Stromal cell of bone marrow (primary cell): ENCODE data around the gene HOTAIR.

Source experiments
- DNase-seq: peaks from one replicate; pipeline ENCODE4 v3.0.0-alpha.2; 2012; ENCODE audit warnings: low read depth

HOTAIR gene

DNA sequence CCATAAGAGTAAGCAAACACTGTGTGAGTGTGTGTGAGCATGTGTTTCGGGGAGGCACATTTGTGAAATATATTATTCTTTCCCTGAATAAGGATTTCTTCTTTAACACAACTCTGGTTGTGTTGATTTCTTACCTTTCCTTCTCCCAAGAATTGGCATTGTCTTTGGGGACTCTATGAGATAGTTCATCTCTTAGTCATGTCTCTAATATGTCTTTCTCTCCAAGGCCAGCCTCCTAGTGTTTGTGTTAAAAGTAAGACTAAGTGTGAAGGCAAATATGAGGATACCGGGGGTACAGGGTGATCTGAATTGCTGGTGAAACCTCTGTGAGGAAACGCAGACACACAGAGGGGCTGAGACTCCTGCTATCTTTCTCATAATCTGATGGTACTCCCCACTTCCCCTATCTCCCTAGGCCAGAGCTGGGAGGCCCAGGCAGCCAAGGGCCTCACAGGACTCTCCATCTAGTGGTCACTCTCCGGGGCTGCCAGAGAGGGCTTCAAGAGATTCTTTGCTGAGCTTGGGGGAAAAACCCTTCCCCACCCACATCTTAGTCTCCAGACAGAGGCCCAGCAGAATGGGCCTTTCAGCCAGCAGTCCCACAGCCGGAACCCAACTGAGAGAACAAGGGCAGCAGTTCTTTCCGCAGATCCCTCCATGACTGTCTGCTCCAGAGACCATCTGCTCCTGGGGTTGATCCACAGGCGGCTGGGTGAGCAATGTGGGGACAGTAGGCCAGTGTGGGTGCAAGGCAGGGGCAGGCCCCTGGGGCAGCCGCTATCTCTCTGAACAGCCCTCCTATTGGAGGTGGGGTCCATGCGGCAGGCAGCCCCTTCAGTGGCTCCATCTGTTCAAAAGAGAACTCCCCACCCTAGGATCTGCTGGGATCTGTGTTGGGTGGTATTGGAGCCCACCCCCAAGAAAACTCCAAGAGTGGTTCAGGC, 25.8 kb downstream of the HOTAIR start:
- no peak for DNase-seq

DNA sequence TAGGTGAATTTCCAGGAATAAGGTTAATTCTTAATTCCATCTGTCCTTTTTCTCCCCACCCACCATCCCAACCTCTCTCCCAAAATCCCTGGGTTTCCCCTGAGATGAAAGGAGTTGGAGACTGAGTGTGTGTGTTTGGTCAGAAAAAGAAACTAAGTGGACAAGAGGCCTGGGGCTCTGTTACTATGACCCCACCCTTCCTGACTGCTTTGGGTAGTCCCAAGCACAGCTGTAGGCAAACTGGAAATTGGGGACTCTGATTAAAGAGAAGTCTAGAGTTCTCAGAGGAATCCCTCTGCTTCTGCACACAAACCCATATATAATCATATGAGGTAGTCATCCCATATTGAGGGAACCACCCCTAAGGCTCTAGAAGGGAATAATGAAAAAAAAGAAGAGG, 27.0 kb downstream of the HOTAIR start:
- DNase-seq: no peak

DNA sequence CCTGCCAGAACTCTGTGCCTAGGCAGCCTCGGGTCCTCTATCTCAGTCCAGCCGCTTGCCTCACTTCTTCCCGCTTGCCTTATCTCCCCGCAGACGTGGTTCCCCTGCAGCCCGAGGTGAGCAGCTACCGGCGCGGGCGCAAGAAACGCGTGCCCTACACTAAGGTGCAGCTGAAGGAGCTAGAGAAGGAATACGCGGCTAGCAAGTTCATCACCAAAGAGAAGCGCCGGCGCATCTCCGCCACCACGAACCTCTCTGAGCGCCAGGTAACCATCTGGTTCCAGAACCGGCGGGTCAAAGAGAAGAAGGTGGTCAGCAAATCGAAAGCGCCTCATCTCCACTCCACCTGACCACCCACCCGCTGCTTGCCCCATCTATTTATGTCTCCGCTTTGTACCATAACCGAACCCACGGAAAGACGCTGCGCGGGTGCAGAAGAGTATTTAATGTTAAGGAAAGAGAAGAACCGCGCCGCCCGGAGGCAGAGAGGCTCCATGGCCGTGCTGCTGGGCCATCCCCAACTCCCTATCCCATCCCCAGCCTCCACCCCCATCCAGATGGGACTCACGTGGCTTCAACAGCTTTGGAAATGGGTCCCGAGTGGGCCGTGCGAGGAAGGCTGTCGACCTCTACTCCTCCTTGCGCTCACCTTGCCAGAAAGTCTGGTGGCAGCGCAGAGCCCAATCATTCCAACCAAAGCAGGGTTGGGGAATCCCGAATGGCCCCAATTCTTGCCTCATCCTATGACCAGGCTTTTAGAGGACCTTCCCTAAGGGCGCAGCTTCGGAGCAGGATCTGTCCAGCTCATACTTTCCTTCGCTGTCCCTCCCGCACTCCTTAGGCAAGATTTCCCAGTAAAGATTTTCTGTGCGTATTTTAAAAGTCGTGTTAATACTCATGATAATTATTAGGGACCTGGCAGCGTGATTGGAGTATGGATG, 29.6 kb downstream of the HOTAIR start:
- DNase-seq: no peak

DNA sequence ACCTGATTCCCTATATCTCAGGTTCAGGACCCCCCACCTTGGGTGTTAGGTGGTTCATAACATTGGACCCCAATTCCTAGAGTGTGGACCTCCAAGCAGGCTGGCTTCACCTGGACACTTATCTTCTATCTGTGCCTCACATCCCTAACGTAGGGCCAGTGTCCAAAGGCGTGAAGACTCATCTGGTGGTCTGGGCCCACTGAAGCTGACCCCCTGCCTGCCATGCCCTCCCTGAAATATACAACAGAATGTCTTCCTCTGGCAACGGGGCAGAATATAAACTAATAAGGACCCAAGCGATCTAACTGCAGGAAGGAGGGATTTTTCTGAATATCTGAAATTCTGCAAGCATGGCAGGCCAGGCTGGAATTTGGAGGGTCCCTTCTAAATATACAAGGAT, 30.5 kb downstream of the HOTAIR start:
- DNase-seq: no peak

DNA sequence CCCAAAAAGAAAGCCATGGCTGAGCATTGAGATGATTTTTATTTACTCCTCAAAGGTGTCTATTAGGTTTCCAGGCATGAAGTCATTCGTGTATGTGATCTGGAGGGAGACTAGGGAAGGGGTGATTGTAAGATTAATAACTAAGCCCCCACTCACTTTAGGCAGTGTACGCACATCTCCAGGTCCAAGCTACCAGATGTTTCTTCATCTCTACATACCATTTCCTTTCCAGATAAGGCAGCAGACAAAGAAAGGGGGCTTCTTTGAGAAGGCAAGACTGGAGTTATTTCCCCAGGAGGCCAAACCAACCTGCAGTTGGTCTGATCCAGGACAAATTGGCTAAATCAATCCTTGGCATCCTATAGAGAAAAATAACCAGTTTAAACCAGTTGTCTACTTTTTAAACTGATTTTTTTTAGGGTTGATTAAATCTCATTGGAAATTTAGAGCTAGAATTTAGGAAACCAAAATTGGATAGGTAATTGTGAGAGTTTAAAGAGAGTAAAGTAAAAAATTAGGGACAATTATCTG, 32.2 kb downstream of the HOTAIR start:
- no peak for DNase-seq

DNA sequence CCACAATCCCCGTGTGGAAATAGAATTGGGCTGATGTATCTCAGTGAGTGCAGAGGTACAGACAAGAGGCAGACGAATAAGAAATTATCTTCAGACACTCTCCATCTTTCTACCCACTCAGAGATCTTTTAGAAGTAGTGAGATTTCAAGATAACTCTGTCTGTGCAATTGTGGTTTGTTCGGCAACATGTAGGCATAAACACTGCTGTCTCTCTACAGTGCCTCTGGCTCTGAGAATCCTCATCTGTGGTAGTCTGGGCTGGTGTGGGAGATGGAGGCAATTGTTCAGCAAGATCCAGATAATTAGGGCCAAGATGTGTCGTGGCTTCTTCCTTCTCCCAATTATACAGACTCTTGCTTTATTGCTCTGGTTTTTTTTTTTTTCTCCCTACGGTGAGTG, 33.0 kb downstream of the HOTAIR start:
- no peak for DNase-seq

DNA sequence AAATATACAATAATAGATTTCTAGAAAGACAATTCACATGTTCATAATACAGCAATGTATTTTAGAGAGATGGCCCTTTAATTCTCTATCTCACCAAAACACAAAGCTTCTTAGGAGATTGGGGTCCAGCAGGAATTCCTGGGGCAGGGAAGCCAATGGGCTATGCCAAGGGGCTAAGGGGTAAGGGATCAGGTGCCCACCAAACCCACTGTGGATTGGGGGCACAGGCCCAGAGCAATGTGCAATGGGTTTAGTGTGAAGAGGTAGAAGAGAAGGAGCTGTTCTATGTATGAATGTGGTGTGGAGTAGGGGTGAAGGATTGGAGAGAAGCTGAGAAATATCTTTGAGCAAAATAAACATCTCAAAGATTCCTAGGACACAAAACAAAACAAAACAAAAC, 33.6 kb downstream of the HOTAIR start:
- no peak for DNase-seq

DNA sequence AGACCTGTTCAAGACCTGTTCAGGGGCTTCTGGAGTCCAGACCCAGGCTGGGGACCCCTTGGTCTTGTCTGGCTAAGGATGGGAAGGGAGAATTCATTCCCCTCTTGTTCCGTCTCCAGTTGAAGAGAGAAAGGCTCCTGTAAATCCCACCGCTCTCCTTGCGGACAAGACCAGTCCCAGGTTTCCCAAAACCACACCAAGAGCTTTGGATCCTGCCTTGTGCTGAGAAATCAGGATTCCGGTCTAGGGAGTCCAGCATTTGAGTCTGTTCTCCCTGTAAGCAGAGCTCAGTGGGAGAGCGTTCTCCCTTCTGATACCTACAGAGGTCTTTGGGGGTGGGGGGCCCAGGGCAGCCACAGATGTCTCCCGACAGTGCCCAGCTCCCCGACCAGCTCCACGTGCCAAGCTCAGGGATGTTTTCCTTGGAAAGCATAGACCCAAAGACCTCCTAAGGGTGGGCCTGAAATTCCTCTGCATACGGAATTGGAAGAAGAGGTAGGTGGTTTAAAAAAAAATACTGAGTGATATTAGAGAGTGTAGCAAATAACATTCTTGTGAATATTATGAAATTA, 34.2 kb downstream of the HOTAIR start:
- no peak for DNase-seq

DNA sequence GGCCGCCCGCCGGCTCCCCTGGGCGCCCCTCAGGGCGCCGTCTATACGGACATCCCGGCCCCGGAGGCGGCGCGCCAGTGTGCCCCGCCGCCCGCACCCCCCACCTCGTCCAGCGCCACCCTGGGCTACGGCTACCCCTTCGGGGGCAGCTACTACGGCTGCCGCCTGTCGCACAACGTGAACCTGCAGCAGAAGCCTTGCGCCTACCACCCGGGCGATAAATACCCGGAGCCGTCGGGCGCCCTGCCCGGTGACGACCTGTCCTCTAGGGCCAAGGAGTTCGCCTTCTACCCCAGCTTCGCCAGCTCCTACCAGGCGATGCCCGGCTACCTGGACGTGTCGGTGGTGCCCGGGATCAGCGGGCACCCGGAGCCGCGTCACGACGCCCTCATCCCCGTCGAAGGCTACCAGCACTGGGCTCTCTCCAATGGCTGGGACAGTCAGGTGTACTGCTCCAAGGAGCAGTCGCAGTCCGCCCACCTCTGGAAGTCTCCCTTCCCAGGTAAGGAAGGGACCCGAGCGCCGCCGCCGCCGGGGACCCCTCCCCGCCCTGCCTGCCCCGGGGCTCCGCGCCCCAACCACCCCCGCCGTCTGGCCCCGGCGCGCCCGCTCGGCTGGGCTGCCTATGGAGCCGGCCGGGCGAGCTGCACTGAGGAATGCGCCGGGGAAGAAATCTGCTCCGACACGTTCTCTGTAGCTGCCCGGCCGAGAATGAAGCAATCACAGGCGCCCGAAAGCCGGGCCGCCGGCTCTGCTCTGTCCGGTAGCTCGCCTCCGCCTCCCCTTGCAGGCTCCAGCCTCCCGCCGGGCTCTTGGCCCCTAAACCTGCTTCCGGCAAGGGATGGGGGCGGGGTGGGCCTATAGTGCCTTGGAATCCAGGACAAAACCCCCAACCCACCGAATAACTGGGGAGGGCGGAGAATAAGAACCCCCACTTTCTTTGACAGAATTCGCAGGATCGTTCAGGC, 35.3 kb downstream of the HOTAIR start:
- peak; percentile 9 for DNase-seq

DNA sequence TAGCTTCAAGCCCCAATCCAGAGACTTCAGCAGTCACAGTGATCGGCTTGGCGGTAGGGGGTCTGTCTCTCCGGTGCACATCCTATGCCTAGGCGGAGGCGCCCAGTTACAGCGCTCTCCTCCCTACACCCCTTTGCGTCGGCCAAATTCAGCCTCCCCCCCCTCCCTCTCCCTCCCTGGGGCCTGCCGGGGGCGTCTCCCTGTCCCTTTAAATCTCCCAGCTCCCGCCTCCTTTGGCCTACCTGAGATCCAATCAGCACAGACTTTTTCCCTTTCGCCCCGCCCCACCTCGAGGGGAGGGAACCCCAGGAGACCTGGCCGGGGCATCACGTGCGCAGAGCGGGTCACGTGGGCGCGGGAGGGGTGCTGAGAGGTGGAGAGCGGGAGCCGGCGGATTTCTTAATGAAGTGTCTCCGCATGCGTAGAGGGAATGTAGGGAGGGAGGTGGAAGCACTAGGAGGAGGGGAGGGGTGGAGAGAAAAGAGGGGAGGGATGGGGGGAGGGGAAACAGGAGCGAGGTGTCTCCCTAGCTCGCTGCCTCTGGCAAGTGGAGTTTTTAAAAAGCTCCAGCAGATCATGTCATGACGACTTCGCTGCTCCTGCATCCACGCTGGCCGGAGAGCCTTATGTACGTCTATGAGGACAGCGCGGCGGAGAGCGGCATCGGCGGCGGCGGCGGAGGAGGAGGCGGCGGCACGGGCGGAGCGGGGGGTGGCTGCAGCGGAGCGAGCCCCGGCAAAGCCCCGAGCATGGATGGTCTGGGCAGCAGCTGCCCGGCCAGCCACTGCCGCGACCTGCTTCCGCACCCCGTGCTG, 36.2 kb downstream of the HOTAIR start, which contains the start of gene HOXC13:
TSS of gene HOXC13 (plus strand) at position 506 of the 815 bp plus-strand sequence. CDS start at position 582, 76 bp downstream.
- DNase-seq: peak; percentile 71

DNA sequence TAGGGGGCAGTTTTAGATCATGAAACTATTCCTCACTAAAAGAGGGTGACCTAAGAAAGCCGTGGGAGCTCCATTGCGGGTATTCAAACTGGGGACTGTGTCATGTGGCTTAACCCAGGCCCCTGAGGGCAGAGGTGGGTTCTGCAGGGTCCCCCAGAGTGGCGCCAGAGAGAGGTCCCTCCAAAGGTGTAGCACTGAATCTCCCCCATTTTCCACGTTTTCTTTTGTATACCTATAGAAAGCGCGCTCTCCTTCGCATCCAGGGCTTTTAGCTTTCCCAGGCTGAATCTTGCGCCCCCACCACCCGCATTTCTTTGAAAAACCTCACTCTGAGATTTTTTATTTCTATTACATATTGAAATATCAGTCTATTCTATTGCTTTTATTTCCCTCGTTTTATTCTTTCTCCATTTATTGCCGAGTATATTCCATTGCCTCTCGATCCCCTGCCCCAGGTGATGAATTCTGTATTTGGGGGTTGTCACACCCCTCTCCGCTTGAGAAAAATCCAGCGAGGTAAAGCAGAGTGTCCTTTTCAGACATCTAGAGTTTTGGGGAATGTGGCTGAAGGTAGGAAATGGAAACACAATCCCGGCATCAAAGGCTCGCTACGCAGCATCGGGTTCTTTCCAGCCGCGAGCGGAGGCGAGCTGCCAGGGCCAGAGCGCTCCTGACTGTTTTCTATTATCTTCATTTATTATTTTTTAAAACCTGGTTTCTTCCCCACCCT, 37.0 kb downstream of the HOTAIR start:
- no peak for DNase-seq

DNA sequence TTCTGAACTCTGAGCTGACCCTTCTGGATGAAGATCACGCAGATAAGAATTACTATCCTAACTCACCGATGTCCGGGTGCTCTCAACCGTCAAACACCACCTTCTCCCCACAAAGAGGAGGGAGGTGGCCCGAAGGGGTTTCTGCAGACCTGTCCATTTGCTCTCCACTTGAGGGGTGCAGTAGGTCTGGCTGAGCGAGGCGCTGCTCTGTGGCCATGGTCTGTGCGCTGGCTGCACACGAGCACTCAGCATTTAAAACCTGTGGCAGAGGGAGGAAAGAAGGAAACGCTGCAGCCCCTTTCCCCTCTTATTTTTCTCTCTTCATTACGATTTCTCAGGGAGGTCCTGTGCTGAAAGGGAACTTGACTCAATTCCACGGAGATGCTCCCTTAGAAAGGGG, 37.7 kb downstream of the HOTAIR start:
- DNase-seq: no peak

DNA sequence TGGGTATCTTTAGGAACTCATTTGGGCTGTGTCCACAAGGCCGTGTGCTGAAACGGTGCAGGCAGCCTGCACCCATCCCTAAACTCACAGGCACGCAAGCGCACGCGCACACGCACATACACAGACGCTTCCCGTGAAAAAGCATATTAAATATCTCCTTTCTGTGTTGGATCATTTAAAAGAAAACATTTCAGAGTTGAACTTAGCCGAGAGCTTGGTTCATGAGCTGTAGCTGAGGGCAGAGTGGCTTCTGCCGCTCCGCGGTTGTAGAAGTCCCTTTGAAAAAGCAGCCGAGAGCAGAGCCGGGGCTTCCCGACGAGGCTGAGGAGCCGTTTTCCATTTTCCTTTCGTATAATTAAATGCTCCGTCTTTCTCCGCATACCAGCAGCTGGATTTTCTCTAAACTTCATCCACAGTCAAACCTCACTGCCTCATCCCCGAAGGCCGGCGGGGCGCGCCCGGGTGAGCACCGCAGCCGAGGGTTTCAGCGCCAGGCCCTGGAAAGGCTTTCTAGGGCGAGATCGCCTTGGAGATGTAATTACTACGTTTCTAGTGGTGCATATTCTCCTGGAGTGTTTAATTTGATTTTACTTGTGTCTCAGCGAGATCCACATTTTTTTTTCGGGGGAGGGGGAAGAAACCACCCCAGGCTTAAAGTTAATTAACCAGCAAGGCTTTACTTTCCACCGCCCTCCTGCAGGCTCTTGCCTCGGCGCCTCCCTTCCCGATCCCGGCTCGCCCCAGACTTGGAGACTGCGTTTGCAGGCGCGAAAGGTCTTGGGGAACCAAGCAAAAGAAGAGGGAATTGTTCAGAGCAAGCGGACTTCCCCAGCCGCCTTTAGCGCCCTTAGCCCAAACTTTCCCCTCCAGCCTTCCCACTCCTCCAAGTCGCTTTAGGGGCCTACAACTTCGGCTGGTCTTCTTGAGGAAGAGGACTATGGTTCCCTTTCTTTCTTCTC, 39.1 kb downstream of the HOTAIR start:
- DNase-seq: no peak

DNA sequence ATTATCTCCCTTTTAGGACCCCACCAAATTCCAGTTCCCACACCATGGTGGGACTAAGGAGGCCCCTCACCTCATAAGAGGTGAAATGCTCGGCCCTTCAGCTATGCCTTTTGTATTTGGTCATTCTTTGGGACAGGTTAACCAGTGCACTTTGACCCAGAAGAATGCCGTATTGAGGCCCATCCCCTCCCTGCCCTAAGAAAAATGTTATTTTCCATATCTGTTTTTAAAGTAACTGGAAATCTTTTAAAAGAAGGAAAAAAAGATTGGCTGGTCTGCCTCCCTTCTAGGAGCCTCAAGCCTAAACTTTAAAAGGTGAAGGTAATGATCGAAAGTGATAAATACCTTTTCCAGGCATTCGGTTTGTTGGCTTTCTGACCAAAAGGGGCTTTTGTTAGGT, 41.8 kb downstream of the HOTAIR start:
- no peak for DNase-seq

DNA sequence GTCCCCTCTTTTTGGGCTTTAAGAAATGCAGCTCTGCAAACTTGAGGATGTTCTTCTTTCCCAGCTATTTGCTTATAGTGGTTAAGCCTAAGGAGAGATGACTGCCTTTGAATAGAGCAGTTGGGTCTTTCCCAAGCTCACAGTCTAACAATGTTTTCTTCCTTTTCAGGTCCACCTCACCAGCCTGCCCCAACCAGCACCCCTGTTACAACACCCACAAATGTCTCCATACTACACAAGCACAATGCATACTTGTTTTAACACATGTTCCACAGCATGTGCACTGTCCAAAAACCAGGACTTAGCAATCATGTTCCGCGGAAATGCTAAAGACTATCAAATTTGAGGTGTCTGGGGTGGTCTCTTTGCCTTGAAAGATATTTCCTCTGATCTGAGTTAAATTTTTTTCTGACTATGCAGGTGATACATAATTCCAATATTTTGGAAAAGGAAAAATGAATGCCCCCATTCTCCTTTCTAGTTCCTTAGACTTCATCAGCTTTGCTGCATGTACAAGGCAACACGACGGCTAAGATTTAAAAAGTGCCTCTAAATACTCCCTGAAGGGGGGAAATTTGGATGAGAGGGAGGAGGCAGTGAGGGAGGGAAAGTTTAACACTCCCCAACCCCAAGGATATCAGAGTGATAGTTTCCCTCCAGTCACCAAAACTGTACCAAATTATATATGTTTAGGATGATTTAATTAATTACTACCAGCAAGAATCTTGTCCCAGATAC, 42.7 kb downstream of the HOTAIR start:
- no peak for DNase-seq

DNA sequence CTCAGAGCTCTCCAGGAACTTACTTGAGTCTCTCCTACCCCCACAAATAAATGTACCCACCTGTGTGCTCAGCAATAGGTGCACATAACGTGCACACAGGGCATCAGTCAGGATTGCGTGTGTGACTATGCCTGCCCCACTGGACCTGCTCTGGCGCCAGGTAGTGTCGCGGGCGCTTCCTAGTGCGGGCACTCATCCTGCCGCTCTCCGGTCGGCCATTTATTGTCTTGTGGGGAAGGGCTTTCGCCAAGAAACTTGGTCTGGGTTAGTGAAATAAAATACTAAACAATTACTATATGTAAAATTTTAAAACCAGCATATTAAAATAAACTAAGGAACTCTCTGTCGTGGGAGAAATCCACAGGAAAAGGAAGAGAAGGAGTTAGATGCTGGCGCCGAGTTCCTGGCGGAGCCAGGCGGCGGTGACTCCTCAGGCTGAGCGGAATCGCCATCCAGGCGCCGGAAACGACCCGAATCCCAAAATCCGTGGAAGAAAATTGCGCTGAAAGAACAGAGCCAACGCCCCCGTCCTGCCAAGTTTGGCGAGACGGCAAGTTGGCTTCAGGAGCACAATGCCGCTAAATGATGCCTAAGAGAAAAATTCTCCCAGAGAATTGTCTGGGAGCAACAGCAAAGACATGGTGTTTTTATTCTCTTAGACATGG, 44.0 kb downstream of the HOTAIR start:
- DNase-seq: no peak

DNA sequence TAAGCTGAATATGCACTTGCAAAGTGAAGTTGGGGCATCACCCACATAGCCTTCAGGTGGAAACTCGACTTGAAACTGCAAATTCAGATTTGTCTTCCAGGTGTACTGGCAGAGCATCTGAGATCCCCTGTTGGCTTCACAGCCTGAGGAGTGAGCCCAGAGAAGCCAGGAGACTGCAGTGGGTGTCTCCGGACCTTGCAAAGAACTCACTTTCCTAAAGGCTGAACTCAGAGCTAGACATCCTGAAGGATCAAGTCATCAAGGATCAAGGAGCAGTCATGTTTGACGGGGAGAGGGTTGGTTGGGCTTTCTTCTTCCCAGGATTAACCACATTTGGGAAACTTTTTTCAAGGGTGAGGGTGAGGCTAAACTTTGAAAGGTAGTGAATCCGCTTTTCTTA, 45.2 kb downstream of the HOTAIR start:
- no peak for DNase-seq
